NT2/D1 (cell line): ENCODE data around the gene SLC26A4.

Experiments used
- SUZ12 ChIP-seq: IDR thresholded peaks from 2 replicates; pipeline ENCODE4 v1.6.1; 2011; ENCODE audit not compliant: insufficient read length, insufficient read depth; ENCODE audit errors: extremely low read depth
- YY1 ChIP-seq: IDR thresholded peaks from 2 replicates; pipeline ENCODE4 v1.6.1; 2011; ENCODE audit not compliant: insufficient read length, insufficient read depth
- ZNF274 ChIP-seq: IDR thresholded peaks from 2 replicates; pipeline ENCODE4 v1.6.1; 2011; ENCODE audit warnings: mild to moderate bottlenecking, low read depth, low read length

DNA sequence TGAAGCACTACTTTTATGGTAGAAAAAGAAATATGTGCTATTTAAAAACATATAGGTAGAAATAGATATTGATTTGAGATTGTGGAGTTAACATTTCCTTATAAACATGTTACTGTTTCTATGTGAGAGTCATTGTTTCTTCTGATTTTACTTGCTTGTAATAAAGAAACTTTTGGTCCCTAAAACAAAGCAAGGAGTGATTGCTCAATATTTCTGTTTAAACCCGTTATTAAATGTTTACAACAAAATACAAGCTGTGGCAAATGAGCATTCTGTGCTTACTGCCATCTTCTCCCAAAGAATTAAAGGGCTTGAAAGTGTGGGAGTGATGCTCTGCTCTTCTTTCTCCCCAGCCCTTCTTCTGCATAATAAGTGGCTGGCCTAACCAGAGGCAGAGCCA is 60.7 kb downstream of the SLC26A4 start:
- TF ChIP-seq ZNF274: no peak
- no peak for TF ChIP-seq YY1
- TF ChIP-seq SUZ12: no peak
